Epithelial cell of alveolus of lung (primary cell): Measurements from ENCODE around the gene ESR1. TPM values are rescaled to one million over a fixed set of nuclear protein-coding genes. Genes with fewer than 3 reads are reported as not detected.

Experiments used
- total RNA-seq: library from RNA; depleted of rRNA; stranded (reverse); fragments of >200 nt; gene quantifications from 2 replicates; pipeline ENCODE4 v1.2.1, GENCODE V29; 2015

ESR1 gene
- 0.13 TPM in 1 of 2 replicates, not detected in the other for total RNA-seq

GRCh38 chr6:151807513-151808370, at the start of gene ESR1:
TSS of gene ESR1 (plus strand) at chr6:151807682. CDS start at chr6:151807913, 231 bp downstream.

